AML-193 (cell line): ENCODE measurements around the gene FRMD4A.
"Not testable (repeated sequence)": the region's sequence is repeated elsewhere in the genome, so short reads cannot be mapped to it uniquely, and the experiment has no call there.

Source experiments
- DNase-seq, 2 experiments: peaks; one replicate each; lab custom pipeline; 2025; lab: John Stamatoyannopoulos, UW

The FRMD4A gene

DNA sequence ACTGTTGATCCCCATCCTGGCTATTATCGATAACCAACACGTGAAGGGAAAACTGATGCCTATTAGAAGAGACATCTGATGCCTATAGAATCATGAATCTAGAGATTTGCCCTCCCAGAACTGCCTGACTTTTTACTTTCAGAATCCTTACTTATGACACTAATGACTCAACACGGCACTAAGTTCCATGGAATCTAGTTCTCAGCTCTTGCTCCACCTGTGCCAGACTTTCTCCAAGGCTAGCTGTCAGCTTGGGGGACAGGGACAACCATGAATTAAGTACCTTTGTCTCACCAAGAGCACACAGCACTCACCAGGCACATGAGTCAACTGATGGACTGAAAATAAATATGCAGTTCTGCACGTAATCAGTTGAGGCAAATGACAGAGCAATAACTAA, 184.2 kb downstream of the FRMD4A start:
- DNase-seq: no peak

DNA sequence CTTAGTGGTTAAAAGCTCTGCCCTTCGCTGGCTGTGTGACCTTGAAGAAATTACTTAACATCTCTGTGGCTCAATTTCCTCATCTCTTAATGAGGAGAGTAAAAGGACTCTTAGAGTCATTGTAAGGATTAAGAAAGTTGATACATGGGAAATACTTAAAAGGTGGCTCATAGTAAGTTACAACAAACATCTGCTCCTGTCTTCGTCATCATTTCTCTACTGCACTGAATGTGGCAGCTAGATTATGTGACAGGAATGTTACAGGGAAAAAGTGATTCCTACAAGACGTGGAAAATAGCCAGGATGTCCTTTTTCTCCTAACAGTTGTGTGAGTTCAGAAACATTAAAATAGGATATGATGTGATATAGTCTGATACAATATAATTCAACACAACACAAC, 184.7 kb downstream of the FRMD4A start:
- no peak for DNase-seq

- DNase-seq: no peak
Measured at GRCh38 chr10:14144451-14144850, 186.3 kb downstream of the FRMD4A start.

GRCh38 chr10:14142606-14143250, 188.0 kb downstream of the FRMD4A start:
- DNase-seq: no peak

GRCh38 chr10:14141283-14141682, 189.4 kb downstream of the FRMD4A start:
- no peak for DNase-seq

DNA sequence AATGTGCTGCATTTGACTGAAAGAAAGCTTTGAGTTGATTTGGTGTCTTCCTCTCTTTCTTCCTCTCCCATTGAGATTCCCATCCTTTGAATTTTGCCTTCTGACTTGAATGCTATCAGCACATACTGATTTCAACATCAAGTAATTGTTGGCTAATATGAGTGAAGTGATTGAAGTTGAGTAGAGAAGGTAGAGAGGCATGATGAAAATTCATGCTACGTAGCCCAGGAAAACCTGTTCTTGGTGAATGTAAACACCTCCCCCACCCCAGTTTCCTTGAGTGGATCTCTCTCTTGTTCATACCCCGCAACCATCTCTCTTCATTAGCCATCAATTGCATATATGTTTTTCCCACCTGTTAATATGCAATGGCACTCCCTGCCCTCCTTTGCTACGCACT, 193.3 kb downstream of the FRMD4A start:
- no peak for DNase-seq

DNA sequence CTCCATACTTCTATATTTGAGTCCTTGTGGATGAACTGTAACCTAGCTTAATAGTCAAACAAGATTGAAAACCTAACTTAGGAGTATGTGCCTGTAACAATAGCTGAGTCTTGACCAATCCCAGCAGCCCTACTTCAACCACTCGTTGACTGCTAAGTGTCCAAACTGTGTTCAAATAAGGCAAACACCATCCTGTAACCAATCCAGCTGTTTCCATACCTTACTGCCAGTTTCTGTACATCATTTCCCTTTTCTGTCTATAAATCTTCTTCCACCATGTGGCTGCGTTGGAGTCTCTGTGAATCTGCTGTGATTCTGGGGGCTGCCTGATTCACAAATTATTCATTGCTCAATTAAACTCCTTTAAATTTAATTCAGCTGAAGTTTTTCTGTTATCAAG, 195.5 kb downstream of the FRMD4A start:
- not testable (repeated sequence) for DNase-seq

GRCh38 chr10:14134275-14134674, 196.4 kb downstream of the FRMD4A start:
- no peak for DNase-seq

- no peak for DNase-seq
Measured at GRCh38 chr10:14131261-14131960, 199.3 kb downstream of the FRMD4A start.

- DNase-seq: no peak
Measured at GRCh38 chr10:14129770-14130169, 201.0 kb downstream of the FRMD4A start.

- no peak for DNase-seq
Measured at GRCh38 chr10:14128519-14128918, 202.2 kb downstream of the FRMD4A start.

DNA sequence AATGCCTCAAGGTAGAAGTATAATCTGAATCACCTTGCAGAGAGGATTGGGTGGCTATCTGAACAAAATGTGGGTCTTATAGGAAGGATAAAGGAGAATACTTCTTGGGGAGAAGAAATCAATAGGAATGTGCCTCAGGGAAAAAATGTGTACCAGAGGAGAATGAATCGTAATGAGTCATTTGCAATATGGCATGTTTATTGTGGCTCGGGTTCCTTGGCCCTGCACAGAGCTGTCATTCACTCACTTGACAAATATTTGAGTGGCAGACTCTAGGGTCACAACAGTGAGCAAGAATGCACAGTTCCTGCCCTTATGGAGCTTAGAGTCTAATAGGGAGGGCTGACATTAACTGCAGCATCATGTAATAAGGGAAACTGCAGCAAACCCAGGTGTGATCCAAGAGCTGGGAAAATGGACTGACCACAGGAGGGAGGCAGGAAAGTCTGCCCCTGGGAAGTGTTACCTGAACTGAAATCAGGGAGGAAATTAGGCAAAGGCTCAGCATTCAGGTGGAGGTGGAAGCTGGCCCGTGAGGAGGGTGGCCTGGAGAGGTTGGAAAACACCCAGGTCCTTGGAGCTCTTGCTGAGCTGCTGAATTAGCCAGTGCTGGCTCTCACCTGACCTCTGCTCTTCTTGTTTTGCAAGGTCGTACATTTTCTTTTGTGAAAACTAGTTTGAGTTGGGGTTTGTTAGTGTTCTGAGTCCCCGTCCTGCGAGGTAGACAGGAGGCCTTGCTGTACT, 203.9 kb downstream of the FRMD4A start:
- no peak for DNase-seq

GRCh38 chr10:14125564-14125963, 205.2 kb downstream of the FRMD4A start:
- DNase-seq: no peak

GRCh38 chr10:14124941-14125340, 205.8 kb downstream of the FRMD4A start:
- DNase-seq: no peak

GRCh38 chr10:14123139-14123538, 207.6 kb downstream of the FRMD4A start:
- no peak for DNase-seq

GRCh38 chr10:14120812-14121211, 209.9 kb downstream of the FRMD4A start:
- DNase-seq: no peak

- no peak for DNase-seq
Measured at GRCh38 chr10:14118953-14119352, 211.8 kb downstream of the FRMD4A start.

DNA sequence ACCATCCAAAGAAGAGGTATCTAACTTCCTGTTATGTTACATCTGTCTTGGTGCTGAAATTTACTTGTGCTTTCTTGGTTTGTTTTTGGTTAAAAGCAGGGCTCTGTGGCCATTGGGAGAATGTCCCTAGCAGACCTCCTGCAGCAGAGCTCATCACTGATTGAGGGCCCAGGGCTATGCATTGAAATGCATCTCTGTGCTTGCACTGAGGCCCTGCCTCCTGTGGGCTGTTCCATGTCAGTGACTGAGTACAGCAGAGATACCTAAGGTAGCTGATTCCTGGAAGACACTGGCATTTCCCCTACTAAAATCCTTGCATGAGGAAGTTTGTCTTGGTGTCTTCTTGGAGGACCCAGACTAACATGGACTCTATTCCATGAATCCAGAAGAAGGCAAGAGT, 213.9 kb downstream of the FRMD4A start:
- no peak for DNase-seq

- DNase-seq: no peak
Measured at GRCh38 chr10:14116021-14116420, 214.7 kb downstream of the FRMD4A start.

DNA sequence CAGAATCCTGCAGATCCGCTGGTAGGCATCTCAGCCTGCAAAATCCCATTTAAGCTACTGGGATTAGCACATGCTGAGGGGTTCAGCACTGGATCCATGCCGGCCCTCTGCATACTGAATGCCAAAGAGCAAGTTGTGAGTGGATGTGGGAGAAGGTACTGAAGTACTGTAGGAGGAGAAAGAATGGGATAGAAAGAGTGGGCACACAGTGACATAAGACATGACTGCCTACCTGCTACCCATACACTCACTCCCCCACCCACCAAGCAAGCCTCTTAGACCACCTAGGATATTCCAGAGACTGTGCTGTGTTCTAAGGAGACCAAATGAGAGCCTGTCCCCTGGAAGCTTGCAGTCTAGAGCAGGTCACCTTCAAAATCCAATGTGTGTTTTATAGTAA, 215.9 kb downstream of the FRMD4A start:
- no peak for DNase-seq

DNA sequence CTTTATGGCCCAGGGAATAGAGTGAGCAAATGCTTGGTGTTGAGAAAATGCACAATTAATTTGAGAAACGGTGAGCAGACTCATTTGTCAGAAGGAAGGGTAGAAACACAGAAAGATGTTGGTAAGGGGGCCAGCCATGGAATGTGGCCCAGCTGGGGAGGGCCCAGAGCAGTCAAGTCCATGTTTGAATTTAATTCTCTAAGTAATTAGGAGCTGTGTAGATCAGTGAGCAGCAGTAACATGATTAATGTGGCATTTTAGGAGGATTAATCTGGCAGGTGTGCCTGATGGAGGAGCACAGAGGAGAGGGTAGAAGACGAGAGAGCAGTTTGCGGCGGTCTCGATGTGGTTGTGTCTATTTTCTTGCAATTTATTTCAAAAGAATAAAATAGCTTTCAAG, 218.7 kb downstream of the FRMD4A start:
- DNase-seq: no peak

GRCh38 chr10:14111208-14111607, 219.5 kb downstream of the FRMD4A start:
- DNase-seq: no peak

- no peak for DNase-seq
Measured at GRCh38 chr10:14106828-14107227, 223.9 kb downstream of the FRMD4A start.
